Mucosa of stomach (tissue), 1 donor: ENCODE data around the gene RETREG1.
A peak's percentile ranks its signal among the peaks of the same experiment; 100 is the strongest.
"Not testable (repeated sequence)": the region's sequence is repeated elsewhere in the genome, so short reads cannot be mapped to it uniquely, and the experiment has no call there.

Source experiments
- H3K27me3 ChIP-seq: one replicate; pipeline ENCODE4 v1.7.0; 2013; ENCODE audit warnings: mild to moderate bottlenecking, low read length; ENCODE audit not compliant: control insufficient read depth, insufficient read depth
- H3K36me3 ChIP-seq: one replicate; pipeline ENCODE4 v1.7.0; 2013; ENCODE audit warnings: low read length; ENCODE audit not compliant: control insufficient read depth, insufficient read depth
- H3K4me1 ChIP-seq: one replicate; pipeline ENCODE4 v1.7.0; 2013; ENCODE audit warnings: mild to moderate bottlenecking, low read length; ENCODE audit not compliant: control insufficient read depth, insufficient read depth
- H3K4me3 ChIP-seq: one replicate; pipeline ENCODE4 v1.7.0; 2013; ENCODE audit warnings: low read length
- H3K9ac ChIP-seq: one replicate; pipeline ENCODE4 v1.7.0; 2013; ENCODE audit warnings: mild to moderate bottlenecking, low read length, moderate library complexity
- H3K9me3 ChIP-seq: one replicate; pipeline ENCODE4 v1.7.0; 2013; ENCODE audit warnings: mild to moderate bottlenecking, low read length, moderate library complexity; ENCODE audit not compliant: control insufficient read depth
- donor health status: Pancreatic carcinoma.

RETREG1 gene, protein sequence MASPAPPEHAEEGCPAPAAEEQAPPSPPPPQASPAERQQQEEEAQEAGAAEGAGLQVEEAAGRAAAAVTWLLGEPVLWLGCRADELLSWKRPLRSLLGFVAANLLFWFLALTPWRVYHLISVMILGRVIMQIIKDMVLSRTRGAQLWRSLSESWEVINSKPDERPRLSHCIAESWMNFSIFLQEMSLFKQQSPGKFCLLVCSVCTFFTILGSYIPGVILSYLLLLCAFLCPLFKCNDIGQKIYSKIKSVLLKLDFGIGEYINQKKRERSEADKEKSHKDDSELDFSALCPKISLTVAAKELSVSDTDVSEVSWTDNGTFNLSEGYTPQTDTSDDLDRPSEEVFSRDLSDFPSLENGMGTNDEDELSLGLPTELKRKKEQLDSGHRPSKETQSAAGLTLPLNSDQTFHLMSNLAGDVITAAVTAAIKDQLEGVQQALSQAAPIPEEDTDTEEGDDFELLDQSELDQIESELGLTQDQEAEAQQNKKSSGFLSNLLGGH

DNA sequence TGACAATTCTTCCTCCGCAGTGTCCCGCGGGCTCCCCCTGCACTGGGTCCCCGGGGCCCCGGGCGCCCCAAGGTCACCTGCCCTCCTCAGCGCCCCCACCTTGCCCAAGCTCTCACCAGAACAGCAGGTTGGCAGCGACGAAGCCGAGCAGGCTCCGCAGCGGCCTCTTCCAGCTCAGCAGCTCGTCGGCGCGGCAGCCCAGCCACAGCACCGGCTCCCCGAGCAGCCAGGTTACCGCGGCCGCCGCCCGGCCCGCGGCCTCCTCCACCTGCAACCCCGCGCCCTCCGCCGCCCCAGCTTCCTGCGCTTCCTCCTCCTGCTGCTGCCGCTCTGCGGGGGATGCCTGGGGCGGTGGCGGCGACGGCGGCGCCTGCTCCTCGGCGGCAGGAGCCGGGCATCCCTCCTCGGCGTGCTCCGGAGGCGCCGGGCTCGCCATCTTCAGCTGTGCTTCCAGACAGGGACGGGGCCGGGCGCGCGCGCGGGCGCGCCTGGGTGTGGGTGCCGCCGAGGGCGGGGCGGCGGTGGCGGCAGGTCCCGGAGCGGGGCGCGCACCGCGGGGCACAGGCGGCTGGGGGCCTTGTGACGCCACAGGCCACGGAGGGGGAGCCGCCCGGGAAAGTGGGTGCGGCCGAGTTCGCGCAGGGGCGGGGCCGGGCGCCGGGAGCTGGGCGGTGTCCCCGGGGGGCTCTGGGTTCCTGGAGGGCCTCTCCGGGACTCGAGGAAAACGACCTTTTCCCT, at the start of gene RETREG1:
Gene RETREG1, minus strand, starts transcription at position 462 of the 738 bp plus-strand sequence. Its CDS starts 26 bp downstream, at position 436.
- Histone ChIP-seq H3K27me3 (peaks cover 6% of the 10 kb centered on the region), H3K4me3 (peak within 1 kb of the TSS; percentile 26)

DNA sequence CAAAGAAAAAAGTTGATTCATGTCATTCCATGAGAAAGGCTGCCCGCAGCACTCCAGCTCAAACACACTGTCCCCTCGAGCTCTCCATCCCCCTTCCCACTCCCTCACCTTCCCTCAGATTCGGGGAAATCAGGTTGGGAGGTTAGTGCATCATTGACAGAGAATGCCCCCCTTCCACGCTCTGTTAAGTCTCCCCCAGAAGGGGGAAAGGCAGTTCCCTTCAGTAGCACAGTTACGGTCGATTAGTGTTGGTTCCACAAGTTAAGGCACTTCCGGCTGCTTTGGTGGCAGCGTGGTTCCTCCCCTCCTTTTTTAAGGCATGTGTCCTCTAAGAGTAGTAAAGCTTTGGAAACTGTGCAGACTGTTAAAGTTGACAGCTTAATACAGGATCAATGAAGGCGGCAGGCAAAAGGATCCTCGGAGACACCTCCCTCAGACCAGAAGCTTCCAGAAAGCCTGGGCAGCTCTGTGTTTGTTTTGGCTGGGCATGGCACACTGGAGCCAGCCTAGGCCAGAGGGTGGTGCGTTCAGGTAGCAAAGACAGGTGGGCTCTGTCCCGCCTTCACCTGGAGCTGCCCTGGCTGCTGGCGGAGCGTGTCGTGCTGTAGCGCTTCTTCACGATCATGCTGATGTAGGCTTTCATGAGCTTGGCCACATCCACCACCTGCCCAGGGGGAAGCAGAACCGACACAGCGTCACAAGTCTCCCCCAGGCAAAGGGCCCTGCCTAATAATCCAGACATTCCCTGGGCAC, 49.5 kb upstream of the RETREG1 start:
- Histone ChIP-seq H3K9ac (no peak overlapping the region), H3K4me1 (peaks cover 18% of the 10 kb centered on the region), H3K27me3 (no peaks in the 10 kb centered on the region), H3K36me3 (no peaks in the 10 kb centered on the region), H3K9me3 (no peaks in the 10 kb centered on the region), H3K4me3 (no peak overlapping the region)

More for the DNA sequence above, at the start of gene RETREG1:
- peak within 1 kb of the TSS; percentile 51 for H3K9ac ChIP-seq
- no peaks in the 10 kb centered on the region for H3K36me3 ChIP-seq
- H3K9me3 ChIP-seq = no peaks in the 10 kb centered on the region
- H3K4me1 ChIP-seq = no peaks in the 10 kb centered on the region

- H3K27me3 ChIP-seq = no peaks in the 10 kb centered on the region
- no peaks in the 10 kb centered on the region for H3K36me3 ChIP-seq
- H3K9me3 ChIP-seq = no peaks in the 10 kb centered on the region
- no peak overlapping the region for H3K4me3 ChIP-seq
- peaks cover 18% of the 10 kb centered on the region for H3K4me1 ChIP-seq
- H3K9ac ChIP-seq = no peak overlapping the region
Observed at GRCh38 chr5:16665601-16666000, 48.8 kb upstream of the RETREG1 start.

GRCh38 chr5:16664368-16664767, 47.6 kb upstream of the RETREG1 start:
- no peaks in the 10 kb centered on the region for H3K27me3 ChIP-seq
- no peaks in the 10 kb centered on the region for H3K36me3 ChIP-seq
- H3K9ac ChIP-seq = no peak overlapping the region
- no peaks in the 10 kb centered on the region for H3K9me3 ChIP-seq
- H3K4me1 ChIP-seq = peaks cover 18% of the 10 kb centered on the region
- H3K4me3 ChIP-seq = no peak overlapping the region

DNA sequence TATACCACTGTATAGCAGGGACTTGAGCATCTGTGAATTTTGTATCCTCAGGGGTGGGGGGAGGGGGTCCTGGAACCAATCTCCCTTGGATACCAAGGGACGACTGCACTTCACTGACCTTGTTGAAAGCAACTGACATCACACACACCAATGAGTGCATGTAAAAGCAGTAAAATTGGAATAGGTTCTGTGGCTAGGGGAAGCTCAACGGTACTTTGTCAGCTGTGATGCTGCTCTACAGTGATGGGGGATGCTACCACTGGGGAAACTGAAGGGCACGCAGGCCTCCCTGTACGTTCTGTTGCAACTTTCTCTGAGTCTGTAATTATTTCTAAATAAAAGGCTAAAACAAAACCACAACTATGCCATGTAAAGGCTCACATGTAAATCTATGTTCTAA, 47.0 kb upstream of the RETREG1 start:
- Histone ChIP-seq H3K4me1 (peaks cover 18% of the 10 kb centered on the region), H3K9me3 (no peaks in the 10 kb centered on the region), H3K27me3 (no peaks in the 10 kb centered on the region), H3K4me3 (no peak overlapping the region), H3K9ac (no peak overlapping the region), H3K36me3 (no peaks in the 10 kb centered on the region)

GRCh38 chr5:16661713-16662112, 44.9 kb upstream of the RETREG1 start:
- no peaks in the 10 kb centered on the region for H3K36me3 ChIP-seq
- no peaks in the 10 kb centered on the region for H3K9me3 ChIP-seq
- no peak overlapping the region for H3K9ac ChIP-seq
- no peak overlapping the region for H3K4me3 ChIP-seq
- H3K27me3 ChIP-seq = no peaks in the 10 kb centered on the region
- H3K4me1 ChIP-seq = peaks cover 14% of the 10 kb centered on the region

- H3K4me1 ChIP-seq = peaks cover 7% of the 10 kb centered on the region
- no peak overlapping the region for H3K9ac ChIP-seq
- no peaks in the 10 kb centered on the region for H3K27me3 ChIP-seq
- H3K4me3 ChIP-seq = no peak overlapping the region
- no peaks in the 10 kb centered on the region for H3K36me3 ChIP-seq
- no peaks in the 10 kb centered on the region for H3K9me3 ChIP-seq
Observed at GRCh38 chr5:16660982-16661381, 44.2 kb upstream of the RETREG1 start.

GRCh38 chr5:16659536-16659935, 42.7 kb upstream of the RETREG1 start:
- H3K4me1 ChIP-seq = no peaks in the 10 kb centered on the region
- no peaks in the 10 kb centered on the region for H3K36me3 ChIP-seq
- H3K4me3 ChIP-seq = no peak overlapping the region
- no peaks in the 10 kb centered on the region for H3K27me3 ChIP-seq
- no peak overlapping the region for H3K9ac ChIP-seq
- no peaks in the 10 kb centered on the region for H3K9me3 ChIP-seq

DNA sequence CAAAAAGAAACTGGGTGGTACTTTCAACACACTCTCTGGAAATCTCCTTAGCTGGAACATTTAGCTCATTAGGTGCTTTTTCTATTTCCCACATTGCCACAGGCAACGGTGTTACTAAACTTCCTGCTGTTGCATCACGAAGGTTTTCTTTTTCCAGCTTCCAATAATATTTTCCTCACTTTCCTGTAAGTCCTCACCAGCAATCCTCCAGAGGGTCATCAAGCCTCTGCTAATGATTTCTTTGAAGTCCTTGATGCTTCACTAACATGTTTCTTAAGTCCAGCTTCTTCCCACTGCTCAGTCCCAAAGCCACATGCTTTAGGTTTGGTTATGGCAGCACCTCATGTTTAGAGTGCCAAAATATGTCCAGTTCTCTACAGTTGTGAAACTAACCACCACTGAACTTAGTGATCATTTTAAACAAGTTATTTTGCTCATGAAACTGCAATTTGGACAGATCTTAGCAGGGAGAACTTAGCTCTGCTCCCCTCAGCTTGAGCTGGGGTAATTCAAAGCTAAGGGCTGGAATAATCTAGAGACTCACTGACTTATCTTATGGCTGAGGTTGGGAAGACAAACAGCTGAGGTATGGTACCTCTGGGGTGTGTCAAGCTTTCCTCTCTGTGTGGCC, 39.9 kb upstream of the RETREG1 start:
- Histone ChIP-seq H3K36me3 (no peaks in the 10 kb centered on the region), H3K9ac (no peak overlapping the region), H3K27me3 (no peaks in the 10 kb centered on the region), H3K9me3 (no peaks in the 10 kb centered on the region), H3K4me1 (no peaks in the 10 kb centered on the region), H3K4me3 (no peak overlapping the region)

GRCh38 chr5:16654647-16655334, 38.0 kb upstream of the RETREG1 start:
- no peaks in the 10 kb centered on the region for H3K4me1 ChIP-seq
- H3K27me3 ChIP-seq = no peaks in the 10 kb centered on the region
- no peak overlapping the region for H3K9ac ChIP-seq
- H3K9me3 ChIP-seq = no peaks in the 10 kb centered on the region
- no peaks in the 10 kb centered on the region for H3K36me3 ChIP-seq
- no peak overlapping the region for H3K4me3 ChIP-seq

DNA sequence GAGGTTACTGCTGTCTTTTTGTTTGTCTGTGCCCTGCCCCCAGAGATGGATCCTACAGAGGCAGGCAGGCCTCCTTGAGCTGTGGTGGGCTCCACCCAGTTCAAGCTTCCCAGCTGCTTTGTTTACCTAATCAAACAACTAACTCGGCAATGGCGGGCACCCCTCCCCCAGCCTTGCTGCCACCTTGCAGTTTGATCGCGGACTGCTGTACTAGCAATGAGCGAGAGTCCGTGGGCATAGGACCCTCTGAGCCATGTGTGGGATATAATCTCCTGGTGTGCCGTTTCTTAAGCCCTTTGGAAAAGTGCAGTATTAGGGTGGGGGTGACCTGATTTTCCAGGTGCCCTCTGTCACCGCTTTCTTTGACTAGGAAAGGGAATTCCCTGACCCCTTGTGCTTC, 31.9 kb upstream of the RETREG1 start:
- not testable (repeated sequence) for H3K27me3 ChIP-seq, H3K36me3 ChIP-seq, H3K9me3 ChIP-seq, H3K4me1 ChIP-seq, H3K9ac ChIP-seq, H3K4me3 ChIP-seq
